ENCODE results near the gene CDH6.
A peak's percentile ranks its signal among the peaks of the same experiment; 100 is the strongest.

The CDH6 gene

GRCh38 chr5:31157720-31158119 is 35.8 kb upstream of the CDH6 start:
- no peaks in the 10 kb centered on the region for H3K9me3 Mint-ChIP-seq
- no peaks in the 10 kb centered on the region for H3K27me3 Mint-ChIP-seq (ENCODE audit: low read depth)
- H3K36me3 Mint-ChIP-seq (ENCODE audit: low read depth): no peaks in the 10 kb centered on the region
- TF ChIP-seq, protein P1, sequence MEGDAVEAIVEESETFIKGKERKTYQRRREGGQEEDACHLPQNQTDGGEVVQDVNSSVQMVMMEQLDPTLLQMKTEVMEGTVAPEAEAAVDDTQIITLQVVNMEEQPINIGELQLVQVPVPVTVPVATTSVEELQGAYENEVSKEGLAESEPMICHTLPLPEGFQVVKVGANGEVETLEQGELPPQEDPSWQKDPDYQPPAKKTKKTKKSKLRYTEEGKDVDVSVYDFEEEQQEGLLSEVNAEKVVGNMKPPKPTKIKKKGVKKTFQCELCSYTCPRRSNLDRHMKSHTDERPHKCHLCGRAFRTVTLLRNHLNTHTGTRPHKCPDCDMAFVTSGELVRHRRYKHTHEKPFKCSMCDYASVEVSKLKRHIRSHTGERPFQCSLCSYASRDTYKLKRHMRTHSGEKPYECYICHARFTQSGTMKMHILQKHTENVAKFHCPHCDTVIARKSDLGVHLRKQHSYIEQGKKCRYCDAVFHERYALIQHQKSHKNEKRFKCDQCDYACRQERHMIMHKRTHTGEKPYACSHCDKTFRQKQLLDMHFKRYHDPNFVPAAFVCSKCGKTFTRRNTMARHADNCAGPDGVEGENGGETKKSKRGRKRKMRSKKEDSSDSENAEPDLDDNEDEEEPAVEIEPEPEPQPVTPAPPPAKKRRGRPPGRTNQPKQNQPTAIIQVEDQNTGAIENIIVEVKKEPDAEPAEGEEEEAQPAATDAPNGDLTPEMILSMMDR (IDR thresholded peaks at IDR 0.05; ENCODE audit: unreplicated experiment in 3 of 3): no peak
- no peaks in the 10 kb centered on the region for H3K4me1 Mint-ChIP-seq
- H3K27ac Mint-ChIP-seq: no peak overlapping the region
- H3K4me3 Mint-ChIP-seq: no peak overlapping the region

- Mint-ChIP-seq H3K4me1 (no peaks in the 10 kb centered on the region), H3K27me3 (ENCODE audit: low read depth) (no peaks in the 10 kb centered on the region), H3K9me3 (no peaks in the 10 kb centered on the region), H3K4me3 (no peak overlapping the region), H3K36me3 (ENCODE audit: low read depth) (no peaks in the 10 kb centered on the region), H3K27ac (no peak overlapping the region)
- TF ChIP-seq, protein P1 (IDR thresholded peaks at IDR 0.05; ENCODE audit: unreplicated experiment in 3 of 3): no peak
Measured at GRCh38 chr5:31158686-31159085, 34.8 kb upstream of the CDH6 start.

GRCh38 chr5:31161781-31162181 is 31.7 kb upstream of the CDH6 start:
- Mint-ChIP-seq H3K36me3 (ENCODE audit: low read depth) (no peaks in the 10 kb centered on the region), H3K4me3 (no peak overlapping the region), H3K4me1 (no peaks in the 10 kb centered on the region), H3K27ac (peak overlapping the region; percentile 23 to 89 (median 62)), H3K9me3 (no peaks in the 10 kb centered on the region), H3K27me3 (ENCODE audit: low read depth) (no peaks in the 10 kb centered on the region)
- TF ChIP-seq, protein P1 (IDR thresholded peaks at IDR 0.05; ENCODE audit: unreplicated experiment in 3 of 3): no peak

DNA sequence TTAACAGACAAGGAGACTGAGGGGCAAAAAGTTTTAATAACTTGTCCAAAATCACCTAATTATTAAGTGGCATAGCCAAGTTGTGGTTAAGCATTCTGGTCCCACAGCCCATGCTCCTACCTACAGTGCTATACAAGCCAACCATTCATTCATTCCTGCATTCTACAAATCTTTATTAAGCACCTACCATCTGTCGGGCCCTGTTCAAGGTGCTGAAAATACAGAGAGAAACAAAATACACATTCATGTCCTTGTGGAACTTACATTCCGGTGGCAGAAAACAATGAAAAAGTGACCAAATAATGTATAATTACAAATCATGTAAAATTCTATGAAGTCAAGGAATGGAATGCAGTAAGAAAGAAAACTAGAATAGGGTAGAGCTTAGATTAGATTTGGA is 27.8 kb upstream of the CDH6 start:
- TF ChIP-seq, protein P1 (IDR thresholded peaks at IDR 0.05; ENCODE audit: unreplicated experiment in 3 of 3): no peak
- H3K4me3 Mint-ChIP-seq: no peak overlapping the region
- H3K27me3 Mint-ChIP-seq (ENCODE audit: low read depth): no peaks in the 10 kb centered on the region
- no peaks in the 10 kb centered on the region for H3K4me1 Mint-ChIP-seq
- peaks cover 5% of the 10 kb centered on the region for H3K9me3 Mint-ChIP-seq
- H3K36me3 Mint-ChIP-seq (ENCODE audit: low read depth): no peaks in the 10 kb centered on the region
- no peak overlapping the region for H3K27ac Mint-ChIP-seq

- TF ChIP-seq, protein P1 (IDR thresholded peaks at IDR 0.05; ENCODE audit: unreplicated experiment in 3 of 3): no peak
- Mint-ChIP-seq H3K4me3 (no peak overlapping the region), H3K9me3 (peaks cover 5% of the 10 kb centered on the region), H3K36me3 (ENCODE audit: low read depth) (no peaks in the 10 kb centered on the region), H3K27me3 (ENCODE audit: low read depth) (no peaks in the 10 kb centered on the region), H3K4me1 (no peaks in the 10 kb centered on the region), H3K27ac (no peak overlapping the region)
Measured at GRCh38 chr5:31169379-31169778, 24.1 kb upstream of the CDH6 start.

DNA sequence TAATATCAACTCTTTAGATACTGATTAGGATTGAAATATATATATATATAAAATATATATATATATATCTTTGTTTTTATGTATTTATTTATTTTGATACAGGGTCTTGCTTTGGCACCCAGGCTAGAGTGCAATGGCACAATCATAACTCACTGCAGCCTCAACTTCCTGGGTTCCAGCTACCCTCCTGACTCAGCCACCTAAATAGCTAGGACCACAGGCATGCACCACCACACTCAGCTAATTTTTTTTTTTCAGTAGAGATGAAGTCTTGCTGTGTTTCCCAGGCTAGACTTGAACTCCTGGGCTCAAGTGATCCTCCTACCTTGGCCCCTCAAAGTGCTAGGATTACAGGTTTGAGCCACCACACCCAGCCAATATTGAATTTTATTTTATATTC is 20.6 kb upstream of the CDH6 start:
- H3K9me3 Mint-ChIP-seq: peaks cover 5% of the 10 kb centered on the region
- TF ChIP-seq, protein P1 (IDR thresholded peaks at IDR 0.05; ENCODE audit: unreplicated experiment in 3 of 3): no peak
- no peak overlapping the region for H3K27ac Mint-ChIP-seq
- no peaks in the 10 kb centered on the region for H3K27me3 Mint-ChIP-seq (ENCODE audit: low read depth)
- no peaks in the 10 kb centered on the region for H3K4me1 Mint-ChIP-seq
- H3K36me3 Mint-ChIP-seq (ENCODE audit: low read depth): no peaks in the 10 kb centered on the region
- no peak overlapping the region for H3K4me3 Mint-ChIP-seq
